GM19328 (cell line): Measurements from ENCODE around the gene GNAI3.

ENCODE experiments used
- ATAC-seq: cut with Tn5 transposase; IDR thresholded peaks from one replicate; pipeline ENCODE4 v1.9.1; 2021; ENCODE audit warnings: mild to moderate bottlenecking, moderate library complexity; ENCODE audit not compliant: unreplicated experiment

Gene GNAI3

GRCh38 chr1:109523706-109524105 is 24.7 kb upstream of the GNAI3 start:
- ATAC-seq: no peak

GRCh38 chr1:109527098-109527811 is 21.2 kb upstream of the GNAI3 start:
- no peak for ATAC-seq

GRCh38 chr1:109527846-109528695 is 20.3 kb upstream of the GNAI3 start:
- ATAC-seq: no peak

- ATAC-seq: no peak
Measured at GRCh38 chr1:109528712-109529111, 19.7 kb upstream of the GNAI3 start.

- ATAC-seq: no peak
Measured at GRCh38 chr1:109529881-109530456, 18.4 kb upstream of the GNAI3 start.

GRCh38 chr1:109530457-109531087 is 17.8 kb upstream of the GNAI3 start:
- no peak for ATAC-seq

- ATAC-seq: no peak
Measured at GRCh38 chr1:109531380-109531779, 17.0 kb upstream of the GNAI3 start.

GRCh38 chr1:109531826-109532364 is 16.5 kb upstream of the GNAI3 start:
- no peak for ATAC-seq

GRCh38 chr1:109532365-109533136 is 15.9 kb upstream of the GNAI3 start:
- ATAC-seq: peak; percentile 76

- no peak for ATAC-seq
Measured at GRCh38 chr1:109534307-109534858, 14.0 kb upstream of the GNAI3 start.

- ATAC-seq: no peak
Measured at GRCh38 chr1:109535481-109535880, 12.9 kb upstream of the GNAI3 start.

GRCh38 chr1:109535971-109536491 is 12.4 kb upstream of the GNAI3 start:
- ATAC-seq: no peak

- ATAC-seq: no peak
Measured at GRCh38 chr1:109537450-109538178, 10.8 kb upstream of the GNAI3 start.

- ATAC-seq: no peak
Measured at GRCh38 chr1:109538827-109539555, 9.4 kb upstream of the GNAI3 start.

- no peak for ATAC-seq
Measured at GRCh38 chr1:109539676-109540075, 8.7 kb upstream of the GNAI3 start, which contains the start of gene GPR61. TSS of gene GPR61 (plus strand) at chr1:109539872. CDS start at chr1:109543023, 3,151 bp downstream.

GRCh38 chr1:109541102-109541501 is 7.3 kb upstream of the GNAI3 start:
- ATAC-seq: no peak

GRCh38 chr1:109542657-109543056 is 5.8 kb upstream of the GNAI3 start:
- no peak for ATAC-seq

- no peak for ATAC-seq
Measured at GRCh38 chr1:109543283-109543987, 5.0 kb upstream of the GNAI3 start.
